NT2/D1 (cell line): ENCODE results near the gene CUTC.

Experiments
- SUZ12 ChIP-seq: IDR thresholded peaks from 2 replicates; pipeline ENCODE4 v1.6.1; 2011; ENCODE audit not compliant: insufficient read length, insufficient read depth; ENCODE audit errors: extremely low read depth
- YY1 ChIP-seq: IDR thresholded peaks from 2 replicates; pipeline ENCODE4 v1.6.1; 2011; ENCODE audit not compliant: insufficient read length, insufficient read depth

- no peak for TF ChIP-seq YY1
- no peak for TF ChIP-seq SUZ12
Measured at GRCh38 chr10:99733366-99733765, 1.3 kb downstream of the CUTC start.
